ENCODE results near the gene ITGA8.

Gene ITGA8

GRCh38 chr10:15720635-15721287 lies 1.0 kb upstream of the ITGA8 start:
- Mint-ChIP-seq H3K27me3 (ENCODE audit: low read depth) (peaks cover 52% of the 10 kb centered on the region), H3K36me3 (ENCODE audit: low read depth) (no peaks in the 10 kb centered on the region), H3K9me3 (no peaks in the 10 kb centered on the region), H3K4me1 (ENCODE audit: low read depth) (no peaks in the 10 kb centered on the region), H3K27ac (no peak overlapping the region), H3K4me3 (no peak overlapping the region)
- DNase-seq (ENCODE audit: low spot score), result no peak

GRCh38 chr10:15719049-15719898 lies 448 bp downstream of the ITGA8 start:
- no peak overlapping the region for H3K27ac Mint-ChIP-seq

GRCh38 chr10:15718694-15719048 lies 1.1 kb downstream of the ITGA8 start:
- no peak for DNase-seq (ENCODE audit: low spot score)
- H3K9me3 Mint-ChIP-seq, result no peaks in the 10 kb centered on the region
- H3K27me3 Mint-ChIP-seq (ENCODE audit: low read depth), result peaks cover 58% of the 10 kb centered on the region
- peak overlapping the region; percentile 22 for H3K4me3 Mint-ChIP-seq
- H3K27ac Mint-ChIP-seq, result no peak overlapping the region
- no peaks in the 10 kb centered on the region for H3K36me3 Mint-ChIP-seq (ENCODE audit: low read depth)
- H3K4me1 Mint-ChIP-seq (ENCODE audit: low read depth), result no peaks in the 10 kb centered on the region

More at GRCh38 chr10:15719049-15719898, 448 bp downstream of the ITGA8 start:
- no peaks in the 10 kb centered on the region for H3K4me1 Mint-ChIP-seq (ENCODE audit: low read depth)
- no peaks in the 10 kb centered on the region for H3K36me3 Mint-ChIP-seq (ENCODE audit: low read depth)
- DNase-seq (ENCODE audit: low spot score), result no peak
- peaks cover 58% of the 10 kb centered on the region for H3K27me3 Mint-ChIP-seq (ENCODE audit: low read depth)
- peak overlapping the region; percentile 22 for H3K4me3 Mint-ChIP-seq
- no peaks in the 10 kb centered on the region for H3K9me3 Mint-ChIP-seq

GRCh38 chr10:15715619-15716227 lies 4.0 kb downstream of the ITGA8 start:
- Mint-ChIP-seq H3K4me1 (ENCODE audit: low read depth) (no peaks in the 10 kb centered on the region), H3K27ac (no peak overlapping the region), H3K4me3 (no peak overlapping the region), H3K27me3 (ENCODE audit: low read depth) (peaks cover 53% of the 10 kb centered on the region), H3K9me3 (no peaks in the 10 kb centered on the region), H3K36me3 (ENCODE audit: low read depth) (no peaks in the 10 kb centered on the region)
- DNase-seq (ENCODE audit: low spot score), result no peak

- no peaks in the 10 kb centered on the region for H3K36me3 Mint-ChIP-seq (ENCODE audit: low read depth)
- no peaks in the 10 kb centered on the region for H3K4me1 Mint-ChIP-seq (ENCODE audit: low read depth)
- no peak for DNase-seq (ENCODE audit: low spot score)
- H3K27me3 Mint-ChIP-seq (ENCODE audit: low read depth), result peaks cover 49% of the 10 kb centered on the region
- no peak overlapping the region for H3K27ac Mint-ChIP-seq
- H3K9me3 Mint-ChIP-seq, result no peaks in the 10 kb centered on the region
- H3K4me3 Mint-ChIP-seq, result no peak overlapping the region
Measured at GRCh38 chr10:15714847-15715246, 4.9 kb downstream of the ITGA8 start.

- H3K27me3 Mint-ChIP-seq (ENCODE audit: low read depth), result peaks cover 33% of the 10 kb centered on the region
- no peak overlapping the region for H3K27ac Mint-ChIP-seq
- no peaks in the 10 kb centered on the region for H3K9me3 Mint-ChIP-seq
- DNase-seq (ENCODE audit: low spot score), result no peak
- no peaks in the 10 kb centered on the region for H3K4me1 Mint-ChIP-seq (ENCODE audit: low read depth)
- H3K4me3 Mint-ChIP-seq, result no peak overlapping the region
- no peaks in the 10 kb centered on the region for H3K36me3 Mint-ChIP-seq (ENCODE audit: low read depth)
Measured at GRCh38 chr10:15712883-15713282, 6.8 kb downstream of the ITGA8 start.

- H3K27ac Mint-ChIP-seq, result no peak overlapping the region
- no peak overlapping the region for H3K4me3 Mint-ChIP-seq
- H3K9me3 Mint-ChIP-seq, result no peaks in the 10 kb centered on the region
- DNase-seq (ENCODE audit: low spot score), result no peak
- peaks cover 18% of the 10 kb centered on the region for H3K27me3 Mint-ChIP-seq (ENCODE audit: low read depth)
- no peaks in the 10 kb centered on the region for H3K36me3 Mint-ChIP-seq (ENCODE audit: low read depth)
- no peaks in the 10 kb centered on the region for H3K4me1 Mint-ChIP-seq (ENCODE audit: low read depth)
Measured at GRCh38 chr10:15710455-15710854, 9.3 kb downstream of the ITGA8 start.

GRCh38 chr10:15705298-15705697 lies 14.4 kb downstream of the ITGA8 start:
- H3K36me3 Mint-ChIP-seq (ENCODE audit: low read depth), result no peaks in the 10 kb centered on the region
- H3K27me3 Mint-ChIP-seq (ENCODE audit: low read depth), result peaks cover under 1% of the 10 kb centered on the region
- DNase-seq (ENCODE audit: low spot score), result no peak
- no peaks in the 10 kb centered on the region for H3K9me3 Mint-ChIP-seq
- H3K27ac Mint-ChIP-seq, result no peak overlapping the region
- no peak overlapping the region for H3K4me3 Mint-ChIP-seq
- peaks cover under 1% of the 10 kb centered on the region for H3K4me1 Mint-ChIP-seq (ENCODE audit: low read depth)

- H3K4me3 Mint-ChIP-seq, result no peak overlapping the region
- no peaks in the 10 kb centered on the region for H3K9me3 Mint-ChIP-seq
- no peaks in the 10 kb centered on the region for H3K27me3 Mint-ChIP-seq (ENCODE audit: low read depth)
Measured at GRCh38 chr10:15704581-15704968, 15.1 kb downstream of the ITGA8 start.

GRCh38 chr10:15703944-15704580 lies 15.7 kb downstream of the ITGA8 start:
- Mint-ChIP-seq H3K27ac (no peak overlapping the region), H3K36me3 (ENCODE audit: low read depth) (no peaks in the 10 kb centered on the region), H3K4me1 (ENCODE audit: low read depth) (peaks cover 3% of the 10 kb centered on the region), H3K4me3 (no peak overlapping the region), H3K9me3 (no peaks in the 10 kb centered on the region), H3K27me3 (ENCODE audit: low read depth) (no peaks in the 10 kb centered on the region)
- no peak for DNase-seq (ENCODE audit: low spot score)

More at GRCh38 chr10:15704581-15704968, 15.1 kb downstream of the ITGA8 start:
- no peak for DNase-seq (ENCODE audit: low spot score)
- H3K27ac Mint-ChIP-seq, result no peak overlapping the region
- no peaks in the 10 kb centered on the region for H3K36me3 Mint-ChIP-seq (ENCODE audit: low read depth)
- peaks cover 3% of the 10 kb centered on the region for H3K4me1 Mint-ChIP-seq (ENCODE audit: low read depth)

- H3K27me3 Mint-ChIP-seq (ENCODE audit: low read depth), result no peaks in the 10 kb centered on the region
- no peaks in the 10 kb centered on the region for H3K36me3 Mint-ChIP-seq (ENCODE audit: low read depth)
- peaks cover 3% of the 10 kb centered on the region for H3K4me1 Mint-ChIP-seq (ENCODE audit: low read depth)
- no peak overlapping the region for H3K4me3 Mint-ChIP-seq
- H3K9me3 Mint-ChIP-seq, result no peaks in the 10 kb centered on the region
- DNase-seq (ENCODE audit: low spot score), result no peak
- H3K27ac Mint-ChIP-seq, result no peak overlapping the region
Measured at GRCh38 chr10:15703151-15703880, 16.4 kb downstream of the ITGA8 start.

GRCh38 chr10:15700078-15700674 lies 19.5 kb downstream of the ITGA8 start:
- Mint-ChIP-seq H3K4me3 (no peak overlapping the region), H3K4me1 (ENCODE audit: low read depth) (peaks cover 3% of the 10 kb centered on the region), H3K27ac (no peak overlapping the region), H3K36me3 (ENCODE audit: low read depth) (no peaks in the 10 kb centered on the region), H3K27me3 (ENCODE audit: low read depth) (peaks cover 3% of the 10 kb centered on the region), H3K9me3 (no peaks in the 10 kb centered on the region)
- DNase-seq (ENCODE audit: low spot score), result no peak

- Mint-ChIP-seq H3K4me3 (no peak overlapping the region), H3K27ac (no peak overlapping the region), H3K4me1 (ENCODE audit: low read depth) (peaks cover 3% of the 10 kb centered on the region), H3K9me3 (no peaks in the 10 kb centered on the region), H3K36me3 (ENCODE audit: low read depth) (no peaks in the 10 kb centered on the region), H3K27me3 (ENCODE audit: low read depth) (peaks cover 4% of the 10 kb centered on the region)
- no peak for DNase-seq (ENCODE audit: low spot score)
Measured at GRCh38 chr10:15695852-15696251, 23.9 kb downstream of the ITGA8 start.
